Astrocyte (in vitro differentiated cells and primary cell): ENCODE measurements around the gene MB. TPM values are rescaled to one million over a fixed set of nuclear protein-coding genes. Genes with fewer than 3 reads are reported as not detected.

ENCODE experiments used
- DNase-seq: peaks from one replicate; pipeline ENCODE4 v3.0.0-alpha.2; 2010; ENCODE audit warnings: low read depth
- FAIRE-seq: peaks from 2 replicates; lab custom pipeline; 2011; peaks lifted over from hg19 to GRCh38; lab: Jason Lieb, UNC
- H2AFZ ChIP-seq: 2 replicates; pipeline ENCODE4 v1.6.0; 2012; ENCODE audit warnings: low read depth, low read length, inconsistent platforms
- H3K27ac ChIP-seq: 2 replicates; pipeline ENCODE4 v1.5.1; 2011; ENCODE audit warnings: low read depth, low read length, inconsistent platforms
- H3K27me3 ChIP-seq: 2 replicates; pipeline ENCODE4 v1.6.0; 2011; ENCODE audit warnings: low read length, inconsistent platforms; ENCODE audit not compliant: insufficient read depth
- H3K36me3 ChIP-seq: 2 replicates; pipeline ENCODE4 v1.5.1; 2011; ENCODE audit warnings: low read length, inconsistent platforms; ENCODE audit not compliant: insufficient read depth
- H3K4me1 ChIP-seq: 2 replicates; pipeline ENCODE4 v1.5.1; 2011; ENCODE audit warnings: low read length, inconsistent platforms; ENCODE audit not compliant: insufficient read depth
- H3K4me2 ChIP-seq: 2 replicates; pipeline ENCODE4 v1.6.0; 2012; ENCODE audit warnings: low read length, inconsistent platforms
- H3K4me3 ChIP-seq: 2 replicates; pipeline ENCODE4 v1.5.1; 2011; ENCODE audit warnings: low read depth, mild to moderate bottlenecking, low read length, inconsistent platforms; ENCODE audit not compliant: insufficient read depth
- H3K79me2 ChIP-seq: 2 replicates; pipeline ENCODE4 v1.6.0; 2012; ENCODE audit warnings: mild to moderate bottlenecking, low read length, inconsistent platforms; ENCODE audit not compliant: insufficient read depth
- H3K9ac ChIP-seq: 2 replicates; pipeline ENCODE4 v1.6.0; 2012; ENCODE audit warnings: mild to moderate bottlenecking, low read length, inconsistent platforms
- H3K9me3 ChIP-seq: 2 replicates; pipeline ENCODE4 v1.5.1; 2012; ENCODE audit warnings: low read depth, mild to moderate bottlenecking, low read length, inconsistent platforms; ENCODE audit not compliant: insufficient read depth
- H4K20me1 ChIP-seq: 2 replicates; pipeline ENCODE4 v1.6.0; 2012; ENCODE audit warnings: low read length, inconsistent platforms; ENCODE audit not compliant: insufficient read depth
- H3K27ac Mint-ChIP-seq: one replicate; pipeline ENCODE4 v1.8.0; 2021; ENCODE audit warnings: mild to moderate bottlenecking, mixed read lengths; ENCODE audit not compliant: unreplicated experiment
- H3K27me3 Mint-ChIP-seq: one replicate; pipeline ENCODE4 v1.8.0; 2021; ENCODE audit warnings: low read depth, mixed read lengths; ENCODE audit not compliant: unreplicated experiment
- H3K36me3 Mint-ChIP-seq: one replicate; pipeline ENCODE4 v1.8.0; 2021; ENCODE audit warnings: low read depth, mixed read lengths; ENCODE audit not compliant: unreplicated experiment
- H3K4me1 Mint-ChIP-seq: one replicate; pipeline ENCODE4 v1.8.0; 2021; ENCODE audit warnings: low read depth, mixed read lengths; ENCODE audit not compliant: unreplicated experiment
- H3K4me3 Mint-ChIP-seq: one replicate; pipeline ENCODE4 v1.8.0; 2021; ENCODE audit warnings: mild to moderate bottlenecking, moderate library complexity, mixed read lengths; ENCODE audit not compliant: unreplicated experiment
- H3K9me3 Mint-ChIP-seq: one replicate; pipeline ENCODE4 v1.8.0; 2021; ENCODE audit warnings: mild to moderate bottlenecking, mixed read lengths; ENCODE audit not compliant: unreplicated experiment
- EZH2 ChIP-seq: IDR thresholded peaks from 2 replicates; pipeline ENCODE4 v1.6.1; 2012; ENCODE audit warnings: mild to moderate bottlenecking, low read length, inconsistent platforms; ENCODE audit not compliant: insufficient read depth
- total RNA-seq: library from RNA; stranded (reverse); gene quantifications from 2 replicates; pipeline ENCODE4 v1.2.1, GENCODE V29; 2021
- TF ChIP-seq, protein P1 (sequence below): IDR thresholded peaks from 2 replicates; pipeline ENCODE4 v1.5.1; 2011; ENCODE audit warnings: low read depth, mild to moderate bottlenecking, inconsistent platforms, low read length, moderate library complexity; ENCODE audit not compliant: insufficient read depth

Gene MB
- total RNA-seq, 1 donor from 2014 or later = not detected

DNA sequence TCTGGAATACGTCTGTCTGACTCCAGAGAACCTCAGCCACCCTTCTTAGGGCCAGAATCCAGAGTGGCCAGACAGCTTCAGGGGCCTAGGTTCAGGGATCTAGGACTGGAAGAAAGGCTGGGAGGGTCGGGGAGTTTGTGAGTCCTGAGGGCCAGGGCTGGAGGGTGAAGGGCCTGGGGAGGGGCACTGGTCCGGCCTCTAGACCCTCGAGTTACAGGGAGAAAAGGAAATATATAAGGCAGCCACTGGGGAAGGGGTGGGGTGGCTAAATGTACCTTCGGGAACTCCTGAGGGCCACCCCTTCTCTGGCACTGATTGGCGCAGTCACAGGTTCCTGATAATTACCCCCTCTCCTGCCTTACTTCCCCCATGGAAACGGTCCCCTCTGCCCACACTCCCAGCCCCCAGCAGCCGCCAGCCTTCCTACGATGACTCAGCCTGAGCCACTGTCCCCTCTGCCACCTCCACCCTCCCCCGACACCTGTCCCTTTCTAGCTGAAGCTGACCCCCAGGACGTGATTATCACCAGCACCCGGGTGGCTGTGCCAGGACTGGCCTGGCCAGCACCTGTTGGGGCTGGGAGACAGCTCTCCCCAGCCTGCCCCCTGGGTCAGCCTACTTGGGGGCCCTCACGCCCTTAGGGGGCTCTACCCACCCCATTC is 26.4 kb downstream of the MB start:
- H3K79me2 ChIP-seq = no peaks in the 10 kb centered on the region
- Mint-ChIP-seq H3K9me3 (peaks cover 7% of the 10 kb centered on the region), H3K27ac (no peak overlapping the region), H3K4me3 (no peak overlapping the region), H3K36me3 (no peaks in the 10 kb centered on the region), H3K27me3 (peaks cover 3% of the 10 kb centered on the region), H3K4me1 (peaks cover 12% of the 10 kb centered on the region)
- no peak for TF ChIP-seq EZH2
- TF ChIP-seq, protein P1, sequence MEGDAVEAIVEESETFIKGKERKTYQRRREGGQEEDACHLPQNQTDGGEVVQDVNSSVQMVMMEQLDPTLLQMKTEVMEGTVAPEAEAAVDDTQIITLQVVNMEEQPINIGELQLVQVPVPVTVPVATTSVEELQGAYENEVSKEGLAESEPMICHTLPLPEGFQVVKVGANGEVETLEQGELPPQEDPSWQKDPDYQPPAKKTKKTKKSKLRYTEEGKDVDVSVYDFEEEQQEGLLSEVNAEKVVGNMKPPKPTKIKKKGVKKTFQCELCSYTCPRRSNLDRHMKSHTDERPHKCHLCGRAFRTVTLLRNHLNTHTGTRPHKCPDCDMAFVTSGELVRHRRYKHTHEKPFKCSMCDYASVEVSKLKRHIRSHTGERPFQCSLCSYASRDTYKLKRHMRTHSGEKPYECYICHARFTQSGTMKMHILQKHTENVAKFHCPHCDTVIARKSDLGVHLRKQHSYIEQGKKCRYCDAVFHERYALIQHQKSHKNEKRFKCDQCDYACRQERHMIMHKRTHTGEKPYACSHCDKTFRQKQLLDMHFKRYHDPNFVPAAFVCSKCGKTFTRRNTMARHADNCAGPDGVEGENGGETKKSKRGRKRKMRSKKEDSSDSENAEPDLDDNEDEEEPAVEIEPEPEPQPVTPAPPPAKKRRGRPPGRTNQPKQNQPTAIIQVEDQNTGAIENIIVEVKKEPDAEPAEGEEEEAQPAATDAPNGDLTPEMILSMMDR = no peak
- no peak overlapping the region for H3K4me2 ChIP-seq
- FAIRE-seq = no peak
- H3K9ac ChIP-seq = no peak overlapping the region
- no peak for DNase-seq
- no peaks in the 10 kb centered on the region for H4K20me1 ChIP-seq
- peaks cover 3% of the 10 kb centered on the region for H3K27me3 ChIP-seq
- H3K4me3 ChIP-seq = no peak overlapping the region
- peaks cover 12% of the 10 kb centered on the region for H3K4me1 ChIP-seq
- H2AFZ ChIP-seq = no peak overlapping the region
- peaks cover 3% of the 10 kb centered on the region for H3K9me3 ChIP-seq
- no peaks in the 10 kb centered on the region for H3K36me3 ChIP-seq
- H3K27ac ChIP-seq = no peak overlapping the region

- no peaks in the 10 kb centered on the region for H3K36me3 ChIP-seq
- peak overlapping the region; percentile 87 for H3K27ac Mint-ChIP-seq
- no peak overlapping the region for H3K27ac ChIP-seq
- no peak overlapping the region for H3K4me3 ChIP-seq
- H3K4me3 Mint-ChIP-seq = no peak overlapping the region
- no peaks in the 10 kb centered on the region for H3K79me2 ChIP-seq
- H3K36me3 Mint-ChIP-seq = no peaks in the 10 kb centered on the region
- no peaks in the 10 kb centered on the region for H4K20me1 ChIP-seq
- peaks cover 3% of the 10 kb centered on the region for H3K27me3 ChIP-seq
- no peak for DNase-seq
- H3K27me3 Mint-ChIP-seq = peaks cover 3% of the 10 kb centered on the region
- no peak overlapping the region for H3K9ac ChIP-seq
- peaks cover 12% of the 10 kb centered on the region for H3K4me1 ChIP-seq
- FAIRE-seq = no peak
- no peak overlapping the region for H3K4me2 ChIP-seq
- peaks cover 12% of the 10 kb centered on the region for H3K4me1 Mint-ChIP-seq
- no peak for TF ChIP-seq EZH2
- TF ChIP-seq, protein P1 = no peak
- H3K9me3 ChIP-seq = peaks cover 3% of the 10 kb centered on the region
- H2AFZ ChIP-seq = no peak overlapping the region
- peaks cover 7% of the 10 kb centered on the region for H3K9me3 Mint-ChIP-seq
These were observed 27.4 kb downstream of the MB start for GRCh38 chr22:35589756-35590093.

DNA sequence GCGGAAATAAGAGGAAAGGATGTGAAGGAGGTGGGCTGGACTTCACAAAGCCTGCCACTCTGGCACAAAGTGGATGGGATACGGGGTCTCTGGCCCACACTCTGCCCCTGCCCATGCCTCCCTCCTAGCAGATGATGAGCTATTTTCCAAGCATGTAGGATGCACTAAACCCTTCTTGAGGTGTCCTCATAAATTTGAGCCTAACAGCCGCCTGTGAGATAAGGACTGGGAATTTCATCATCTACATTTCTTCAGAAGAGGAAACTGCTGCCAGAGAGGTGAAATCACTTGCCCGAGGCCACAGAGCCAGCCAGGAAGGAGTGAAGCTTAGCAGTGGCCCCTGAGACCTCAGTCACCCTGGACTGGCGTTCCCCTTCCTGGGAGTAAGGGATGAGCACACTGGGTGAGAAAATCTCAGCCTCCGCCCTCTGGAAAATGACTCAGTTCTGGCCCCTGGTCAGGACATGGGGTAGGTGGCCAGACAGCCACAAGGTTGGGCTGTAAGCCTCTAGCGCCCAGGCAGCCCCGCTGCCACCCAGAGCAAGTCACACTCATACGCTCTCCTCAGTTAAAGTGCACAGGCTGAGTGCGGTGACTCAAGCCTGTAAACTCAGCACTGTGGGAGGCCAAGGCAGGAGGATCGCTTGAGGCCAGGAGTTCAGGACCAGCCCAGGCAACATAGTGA is 27.9 kb downstream of the MB start:
- Mint-ChIP-seq H3K4me3 (no peak overlapping the region), H3K36me3 (no peaks in the 10 kb centered on the region), H3K27me3 (peaks cover 3% of the 10 kb centered on the region), H3K4me1 (peaks cover 12% of the 10 kb centered on the region), H3K27ac (peak overlapping the region; percentile 87), H3K9me3 (peaks cover 7% of the 10 kb centered on the region)
- Histone ChIP-seq H2AFZ (no peak overlapping the region), H3K9ac (no peak overlapping the region), H3K4me1 (peaks cover 12% of the 10 kb centered on the region), H3K4me3 (no peak overlapping the region), H3K4me2 (no peak overlapping the region), H3K79me2 (no peaks in the 10 kb centered on the region), H3K27me3 (peaks cover 3% of the 10 kb centered on the region), H3K9me3 (peaks cover 3% of the 10 kb centered on the region), H3K27ac (no peak overlapping the region), H3K36me3 (no peaks in the 10 kb centered on the region), H4K20me1 (no peaks in the 10 kb centered on the region)
- FAIRE-seq (peak; percentile 60), DNase-seq (peak; percentile 70)
- TF ChIP-seq, protein P1 = no peak
- no peak for TF ChIP-seq EZH2
